GM12878 (cell line): ENCODE data around the gene FETUB.

Experiments
- BCL11A ChIP-seq: IDR thresholded peaks from 2 replicates; pipeline ENCODE4 v1.6.1; 2011; ENCODE audit warnings: low read depth, low read length
- EED ChIP-seq: sonication (generic); IDR thresholded peaks from 2 replicates; pipeline ENCODE4 v1.6.1; 2016; ENCODE audit warnings: antibody characterized with exemption, low read depth
- EZH2 ChIP-seq: IDR thresholded peaks from 2 replicates; pipeline ENCODE4 v1.6.1; 2012; ENCODE audit warnings: low read depth, mild to moderate bottlenecking, control low read depth, inconsistent platforms, low read length, borderline replicate concordance; ENCODE audit not compliant: control insufficient read depth
- FOXM1 ChIP-seq: IDR thresholded peaks from 2 replicates; pipeline ENCODE4 v1.6.1; 2012; ENCODE audit warnings: low read depth, mild to moderate bottlenecking, inconsistent platforms, low read length, moderate library complexity
- MAX ChIP-seq: IDR thresholded peaks from 2 replicates; pipeline ENCODE4 v1.6.1; 2012; ENCODE audit warnings: low read depth, low read length, improper control_type of control experiment
- NFYB ChIP-seq: IDR thresholded peaks from 2 replicates; pipeline ENCODE4 v1.6.1; 2011; ENCODE audit warnings: low read depth, mild to moderate bottlenecking, low read length, improper control_type of control experiment, moderate library complexity; ENCODE audit not compliant: insufficient read depth
- POLR2A ChIP-seq: IDR thresholded peaks from 2 replicates; pipeline ENCODE4 v1.6.1; 2011; ENCODE audit warnings: low read depth, mild to moderate bottlenecking, low read length
- POLR2AphosphoS5 ChIP-seq: IDR thresholded peaks from 2 replicates; pipeline ENCODE4 v1.6.1; 2011; ENCODE audit warnings: mild to moderate bottlenecking, low read length, inconsistent platforms
- RBBP5 ChIP-seq: fragments of 200-600 bp; sonication (generic); conservative IDR thresholded peaks from 2 replicates; pipeline ENCODE4 v1.6.1; 2016
- REST ChIP-seq: IDR thresholded peaks from 2 replicates; pipeline ENCODE4 v1.6.1; 2012; ENCODE audit warnings: mild to moderate bottlenecking, low read depth, low read length
- RFX5 ChIP-seq: IDR thresholded peaks from 2 replicates; pipeline ENCODE4 v1.6.1; 2011; ENCODE audit warnings: low read depth, low read length, improper control_type of control experiment
- SMC3 ChIP-seq: IDR thresholded peaks from 2 replicates; pipeline ENCODE4 v1.6.1; 2011; ENCODE audit warnings: low read length, improper control_type of control experiment, borderline replicate concordance
- TCF12 ChIP-seq: IDR thresholded peaks from 2 replicates; pipeline ENCODE4 v1.6.1; 2011; ENCODE audit warnings: low read depth, mild to moderate bottlenecking, low read length

- TF ChIP-seq RFX5 (no peak), REST (no peak), POLR2AphosphoS5 (no peak), TCF12 (no peak), EED (no peak), NFYB (no peak), EZH2 (no peak), POLR2A (no peak), FOXM1 (no peak), SMC3 (no peak), MAX (no peak), BCL11A (no peak), RBBP5 (no peak)
Measured at GRCh38 chr3:186624598-186624997, 15.6 kb upstream of the FETUB start.
